GM21360 (cell line): ENCODE results near the gene EPS8L2.

Experiments
- ATAC-seq: cut with Tn5 transposase; IDR thresholded peaks from one replicate; pipeline ENCODE4 v1.9.1; 2021; ENCODE audit warnings: mild to moderate bottlenecking, moderate library complexity; ENCODE audit not compliant: unreplicated experiment

EPS8L2 gene

GRCh38 chr11:703506-703905 is 2.5 kb upstream of the EPS8L2 start:
- no peak for ATAC-seq

GRCh38 chr11:704228-704674 is 1.8 kb upstream of the EPS8L2 start:
- no peak for ATAC-seq

- no peak for ATAC-seq
Measured at GRCh38 chr11:704781-705645, 1.0 kb upstream of the EPS8L2 start.

GRCh38 chr11:706439-706956 is 467 bp downstream of the EPS8L2 start:
- ATAC-seq = no peak

- ATAC-seq = no peak
Measured at GRCh38 chr11:706957-707816, 1.2 kb downstream of the EPS8L2 start.

- no peak for ATAC-seq
Measured at GRCh38 chr11:707817-708420, 1.9 kb downstream of the EPS8L2 start.

GRCh38 chr11:708511-708910 is 2.5 kb downstream of the EPS8L2 start:
- ATAC-seq = no peak

- no peak for ATAC-seq
Measured at GRCh38 chr11:709109-709997, 3.3 kb downstream of the EPS8L2 start.

GRCh38 chr11:714436-714835 is 8.4 kb downstream of the EPS8L2 start:
- ATAC-seq = no peak

- ATAC-seq = no peak
Measured at GRCh38 chr11:719214-720016, 13.4 kb downstream of the EPS8L2 start.

GRCh38 chr11:720017-720641 is 14.1 kb downstream of the EPS8L2 start:
- no peak for ATAC-seq

GRCh38 chr11:720642-721246 is 14.7 kb downstream of the EPS8L2 start:
- no peak for ATAC-seq

- ATAC-seq = no peak
Measured at GRCh38 chr11:721247-721740, 15.3 kb downstream of the EPS8L2 start.

- no peak for ATAC-seq
Measured at GRCh38 chr11:721741-722345, 15.8 kb downstream of the EPS8L2 start.

- no peak for ATAC-seq
Measured at GRCh38 chr11:722346-722811, 16.3 kb downstream of the EPS8L2 start.

- ATAC-seq = no peak
Measured at GRCh38 chr11:723120-723883, 17.3 kb downstream of the EPS8L2 start.
